GM23338 (cell line): ENCODE data around the gene TBC1D14. TPM values are rescaled to one million over a fixed set of nuclear protein-coding genes. Genes with fewer than 3 reads are reported as not detected.

Experiments used
- ATAC-seq: fragments of 200-7000 bp; cut with Tn5 transposase; 3 replicates; pipeline ENCODE4 v1.9.1; 2020
- DNase-seq: peaks from one replicate; pipeline ENCODE4 v3.0.0-alpha.2; 2015; ENCODE audit warnings: low spot score
- H2AFZ ChIP-seq: fragments of 200-600 bp; sonication (generic); 2 replicates; pipeline ENCODE4 v1.8.0; 2016; ENCODE audit warnings: antibody characterized with exemption, mild to moderate bottlenecking, moderate library complexity
- H3F3A ChIP-seq: fragments of 200-600 bp; sonication (generic); replicated peaks from 2 replicates; pipeline ENCODE4 v1.8.0; 2017; ENCODE audit warnings: antibody characterized with exemption, mixed run types, low read depth
- H3K27ac ChIP-seq: fragments of 200-600 bp; sonication (generic); 2 replicates; pipeline ENCODE4 v1.6.1; 2016; ENCODE audit warnings: low read depth
- H3K27me3 ChIP-seq: fragments of 200-600 bp; sonication (generic); 2 replicates; pipeline ENCODE4 v1.8.0; 2016; ENCODE audit warnings: mild to moderate bottlenecking, mixed run types, moderate library complexity; ENCODE audit not compliant: insufficient read depth
- H3K36me3 ChIP-seq: fragments of 200-600 bp; sonication (generic); 2 replicates; pipeline ENCODE4 v1.8.0; 2016; ENCODE audit warnings: mild to moderate bottlenecking; ENCODE audit not compliant: insufficient read depth
- H3K4me1 ChIP-seq: fragments of 200-600 bp; sonication (generic); 2 replicates; pipeline ENCODE4 v1.8.0; 2016; ENCODE audit warnings: mild to moderate bottlenecking, moderate library complexity; ENCODE audit not compliant: insufficient read depth
- H3K4me2 ChIP-seq: fragments of 200-600 bp; sonication (generic); 2 replicates; pipeline ENCODE4 v1.7.1; 2017; ENCODE audit warnings: mixed run types
- H3K4me3 ChIP-seq: fragments of 200-600 bp; sonication (generic); 2 replicates; pipeline ENCODE4 v1.6.1; 2016; ENCODE audit warnings: mixed run types
- H3K79me2 ChIP-seq: fragments of 200-600 bp; sonication (generic); replicated peaks from 2 replicates; pipeline ENCODE4 v1.8.0; 2017; ENCODE audit warnings: mild to moderate bottlenecking; ENCODE audit not compliant: insufficient read depth
- H3K9me2 ChIP-seq: fragments of 200-600 bp; sonication (generic); 2 replicates; pipeline ENCODE4 v1.8.0; 2017; ENCODE audit not compliant: insufficient read depth
- H4K20me1 ChIP-seq: fragments of 200-600 bp; sonication (generic); replicated peaks from 2 replicates; pipeline ENCODE4 v1.8.0; 2017; ENCODE audit warnings: mild to moderate bottlenecking; ENCODE audit not compliant: insufficient read depth
- H3K27ac Mint-ChIP-seq: 2 replicates; pipeline ENCODE4 v1.8.0; 2020; ENCODE audit warnings: inconsistent platforms, mild to moderate bottlenecking, moderate library complexity, mixed read lengths
- H3K27me3 Mint-ChIP-seq: 3 replicates; pipeline ENCODE4 v1.8.0; 2022; ENCODE audit warnings: low read depth, mild to moderate bottlenecking, moderate library complexity, mixed read lengths, inconsistent platforms; ENCODE audit not compliant: insufficient read depth, poor library complexity
- H3K36me3 Mint-ChIP-seq: 3 replicates; pipeline ENCODE4 v1.8.0; 2021; ENCODE audit warnings: low read depth, mild to moderate bottlenecking, inconsistent platforms, moderate library complexity, mixed read lengths
- H3K4me1 Mint-ChIP-seq: 3 replicates; pipeline ENCODE4 v1.8.0; 2020; ENCODE audit warnings: mild to moderate bottlenecking, inconsistent platforms, mixed read lengths
- H3K4me3 Mint-ChIP-seq: 3 replicates; pipeline ENCODE4 v1.8.0; 2021; ENCODE audit warnings: moderate library complexity, mild to moderate bottlenecking, inconsistent platforms, mixed read lengths
- H3K9me3 Mint-ChIP-seq: 3 replicates; pipeline ENCODE4 v1.8.0; 2020; ENCODE audit warnings: moderate library complexity, mild to moderate bottlenecking, inconsistent platforms, mixed read lengths
- CREB1 ChIP-seq: fragments of 250-450 bp; sonication (Bioruptor Pico); IDR thresholded peaks from 2 replicates; pipeline ENCODE4 v1.5.0; 2020; ENCODE audit warnings: low read depth, mild to moderate bottlenecking, moderate library complexity
- CTCF ChIP-seq, 2 experiments: fragments of 200-600 bp in 1 of 2; sonication (generic) in 1 of 2; conservative IDR thresholded peaks; 2 replicates each; pipeline versions ENCODE4 v1.5.1 to v1.6.1; 2016 to 2017; ENCODE audit warnings: antibody characterized with exemption in 2 of 2, low read depth in 2 of 2, mild to moderate bottlenecking in 2 of 2, moderate library complexity in 1 of 2
- ETS1 ChIP-seq: IDR thresholded peaks from 2 replicates; pipeline ENCODE4 v1.6.1; 2016; ENCODE audit warnings: antibody characterized with exemption
- EZH2 ChIP-seq: fragments of 200-600 bp; sonication (generic); IDR thresholded peaks from one replicate; pipeline ENCODE4 v1.8.0; 2017; ENCODE audit warnings: antibody characterized with exemption, mild to moderate bottlenecking, low read depth; ENCODE audit not compliant: unreplicated experiment
- EZH2phosphoT487 ChIP-seq: fragments of 200-600 bp; sonication (generic); IDR thresholded peaks from one replicate; pipeline ENCODE4 v1.8.1; 2018; ENCODE audit warnings: antibody characterized with exemption; ENCODE audit not compliant: unreplicated experiment
- JUNB ChIP-seq: IDR thresholded peaks from one replicate; pipeline ENCODE4 v1.6.1; 2016; ENCODE audit warnings: antibody characterized with exemption; ENCODE audit not compliant: unreplicated experiment
- NANOG ChIP-seq: IDR thresholded peaks from 2 replicates; pipeline ENCODE4 v1.6.1; 2016; ENCODE audit warnings: antibody characterized with exemption, borderline replicate concordance
- POLR2AphosphoS5 ChIP-seq: IDR thresholded peaks from 2 replicates; pipeline ENCODE4 v1.6.1; 2016; ENCODE audit warnings: antibody characterized with exemption, low read depth
- REST ChIP-seq: IDR thresholded peaks from one replicate; pipeline ENCODE4 v1.6.1; 2018; ENCODE audit warnings: antibody characterized with exemption; ENCODE audit not compliant: unreplicated experiment
- STAT1 ChIP-seq: IDR thresholded peaks from one replicate; pipeline ENCODE4 v1.6.1; 2016; ENCODE audit warnings: antibody characterized with exemption; ENCODE audit not compliant: unreplicated experiment
- ZNF114 ChIP-seq: fragments of 250-450 bp; sonication (Bioruptor Pico); IDR thresholded peaks from 2 replicates; pipeline ENCODE4 v1.5.0; 2020; ENCODE audit warnings: mild to moderate bottlenecking, moderate library complexity
- ZNF331 ChIP-seq: fragments of 250-450 bp; sonication (Bioruptor Pico); IDR thresholded peaks from 2 replicates; pipeline ENCODE4 v1.5.0; 2020; ENCODE audit warnings: low read depth, mild to moderate bottlenecking, moderate library complexity
- polyA plus RNA-seq: library from polyadenylated mRNA; unstranded; fragments of >200 nt; fragmentation: Nextera tagmentation; extraction: Ambion mirVana; gene quantifications from 2 replicates; pipeline ENCODE4 v1.2.1, GENCODE V29; 2016
- total RNA-seq: library from RNA; depleted of rRNA; stranded (reverse); fragments of >200 nt; shearing (Covaris generic); gene quantifications from 2 replicates; pipeline ENCODE4 v1.2.3, GENCODE V29; 2014

The TBC1D14 gene
- total and polyA plus RNA-seq, 2 experiments from 2014 or later: 18.2 to 59.7 TPM

- no peak for TF ChIP-seq REST
Measured at GRCh38 chr4:6918338-6918737, 8.7 kb downstream of the TBC1D14 start (continued).

GRCh38 chr4:6920171-6920570, 10.5 kb downstream of the TBC1D14 start:
- no peak overlapping the region for H3K4me3 ChIP-seq
- Mint-ChIP-seq H3K36me3 (peaks cover 19% of the 10 kb centered on the region), H3K27ac (no peak overlapping the region), H3K4me1 (peaks cover 31% of the 10 kb centered on the region), H3K27me3 (peaks cover 12% of the 10 kb centered on the region), H3K9me3 (no peaks in the 10 kb centered on the region), H3K4me3 (no peak overlapping the region)
- no peaks in the 10 kb centered on the region for H3K36me3 ChIP-seq
- H3K27ac ChIP-seq: no peak overlapping the region
- no peak overlapping the region for H2AFZ ChIP-seq
- 0 out of 2 replicates have a peak, but pooled peaks cover 5% of the 10 kb centered on the region for H3F3A ChIP-seq
- H3K9me2 ChIP-seq: no peaks in the 10 kb centered on the region
- no peak overlapping the region for H3K4me2 ChIP-seq
- no peak for DNase-seq
- H3K79me2 ChIP-seq: peaks cover 48% of the 10 kb centered on the region
- H3K4me1 ChIP-seq: peaks cover 11% of the 10 kb centered on the region; the same call in 1 of the 2 replicates
- peaks cover 11% of the 10 kb centered on the region for H4K20me1 ChIP-seq
- ATAC-seq: no peak
- no peaks in the 10 kb centered on the region for H3K27me3 ChIP-seq
- TF ChIP-seq ZNF331 (CRISPR knock-in tag) (no peak), EZH2phosphoT487 (no peak), EZH2 (no peak), POLR2AphosphoS5 (no peak), STAT1 (no peak), REST (no peak), CTCF (conservative IDR thresholded peaks at IDR 0.05; ENCODE audit: low read depth in 2 of 2) (no peak), NANOG (no peak), CREB1 (CRISPR knock-in tag) (no peak), ETS1 (no peak), ZNF114 (no peak), JUNB (no peak)
